ENCODE results near the gene LYST. TPM values are rescaled to one million over a fixed set of nuclear protein-coding genes. Genes with fewer than 3 reads are reported as not detected.
"Not testable (repeated sequence)": the region's sequence is repeated elsewhere in the genome, so short reads cannot be mapped to it uniquely, and the experiment has no call there.

Gene LYST, protein sequence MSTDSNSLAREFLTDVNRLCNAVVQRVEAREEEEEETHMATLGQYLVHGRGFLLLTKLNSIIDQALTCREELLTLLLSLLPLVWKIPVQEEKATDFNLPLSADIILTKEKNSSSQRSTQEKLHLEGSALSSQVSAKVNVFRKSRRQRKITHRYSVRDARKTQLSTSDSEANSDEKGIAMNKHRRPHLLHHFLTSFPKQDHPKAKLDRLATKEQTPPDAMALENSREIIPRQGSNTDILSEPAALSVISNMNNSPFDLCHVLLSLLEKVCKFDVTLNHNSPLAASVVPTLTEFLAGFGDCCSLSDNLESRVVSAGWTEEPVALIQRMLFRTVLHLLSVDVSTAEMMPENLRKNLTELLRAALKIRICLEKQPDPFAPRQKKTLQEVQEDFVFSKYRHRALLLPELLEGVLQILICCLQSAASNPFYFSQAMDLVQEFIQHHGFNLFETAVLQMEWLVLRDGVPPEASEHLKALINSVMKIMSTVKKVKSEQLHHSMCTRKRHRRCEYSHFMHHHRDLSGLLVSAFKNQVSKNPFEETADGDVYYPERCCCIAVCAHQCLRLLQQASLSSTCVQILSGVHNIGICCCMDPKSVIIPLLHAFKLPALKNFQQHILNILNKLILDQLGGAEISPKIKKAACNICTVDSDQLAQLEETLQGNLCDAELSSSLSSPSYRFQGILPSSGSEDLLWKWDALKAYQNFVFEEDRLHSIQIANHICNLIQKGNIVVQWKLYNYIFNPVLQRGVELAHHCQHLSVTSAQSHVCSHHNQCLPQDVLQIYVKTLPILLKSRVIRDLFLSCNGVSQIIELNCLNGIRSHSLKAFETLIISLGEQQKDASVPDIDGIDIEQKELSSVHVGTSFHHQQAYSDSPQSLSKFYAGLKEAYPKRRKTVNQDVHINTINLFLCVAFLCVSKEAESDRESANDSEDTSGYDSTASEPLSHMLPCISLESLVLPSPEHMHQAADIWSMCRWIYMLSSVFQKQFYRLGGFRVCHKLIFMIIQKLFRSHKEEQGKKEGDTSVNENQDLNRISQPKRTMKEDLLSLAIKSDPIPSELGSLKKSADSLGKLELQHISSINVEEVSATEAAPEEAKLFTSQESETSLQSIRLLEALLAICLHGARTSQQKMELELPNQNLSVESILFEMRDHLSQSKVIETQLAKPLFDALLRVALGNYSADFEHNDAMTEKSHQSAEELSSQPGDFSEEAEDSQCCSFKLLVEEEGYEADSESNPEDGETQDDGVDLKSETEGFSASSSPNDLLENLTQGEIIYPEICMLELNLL (N-terminal part only)
- 10 to 100 TPM; 10.7 to 16.2 TPM for total RNA-seq
- long read RNA-seq, partial matches to known transcripts, result 2 of 3 reads
- long read RNA-seq, other reads (novel, unspliced or antisense), result 1 of 3 reads

DNA sequence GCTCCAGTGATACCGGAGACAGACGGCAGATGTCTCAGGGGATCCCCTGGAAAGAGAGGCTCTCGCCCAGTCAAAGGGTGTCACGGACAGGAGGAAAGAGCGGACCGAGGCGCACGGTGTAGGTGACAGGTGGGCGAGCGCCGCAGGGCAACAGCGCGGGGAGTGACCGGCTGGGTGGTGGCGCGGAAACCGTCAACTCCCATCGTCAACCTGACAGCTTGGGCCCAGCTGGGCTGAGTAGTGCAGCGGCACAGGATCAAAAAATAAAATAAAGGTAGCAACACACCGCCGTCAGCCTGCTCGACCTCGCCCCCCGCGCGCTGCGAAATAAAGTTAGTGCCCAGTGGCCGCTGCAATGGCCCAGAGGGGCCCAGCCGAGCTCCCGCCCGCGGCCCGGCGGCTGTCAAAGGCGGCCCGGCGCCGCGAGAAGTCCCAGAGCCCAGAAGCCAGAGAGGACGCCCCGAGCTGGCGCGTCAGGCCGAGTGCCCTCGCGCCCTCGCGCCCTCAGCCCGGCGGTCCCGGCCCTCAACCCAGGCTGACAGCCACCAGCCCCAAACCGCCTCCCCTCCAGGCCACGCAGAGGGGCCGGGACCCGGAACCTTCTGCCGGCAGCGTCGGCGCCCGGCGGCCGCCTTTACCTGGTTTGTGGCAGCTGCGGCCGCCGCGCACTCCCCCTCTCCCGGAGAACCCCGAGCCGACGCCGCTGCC, at the start of gene LYST:
Gene LYST, minus strand, starts transcription at position 702 of the 708 bp plus-strand sequence. CDS start 36,489 bp downstream, outside the sequence.
- peak; percentile 64 to 70 for ATAC-seq
- intact Hi-C loops (cut with DNase I), result loop anchor here in 1 of 2 donors (5.0 kb wide), 1 partner anchor 106 kb away; no protein-coding TSS in a partner anchor
- DNase-seq, result peak; percentile 55

DNA sequence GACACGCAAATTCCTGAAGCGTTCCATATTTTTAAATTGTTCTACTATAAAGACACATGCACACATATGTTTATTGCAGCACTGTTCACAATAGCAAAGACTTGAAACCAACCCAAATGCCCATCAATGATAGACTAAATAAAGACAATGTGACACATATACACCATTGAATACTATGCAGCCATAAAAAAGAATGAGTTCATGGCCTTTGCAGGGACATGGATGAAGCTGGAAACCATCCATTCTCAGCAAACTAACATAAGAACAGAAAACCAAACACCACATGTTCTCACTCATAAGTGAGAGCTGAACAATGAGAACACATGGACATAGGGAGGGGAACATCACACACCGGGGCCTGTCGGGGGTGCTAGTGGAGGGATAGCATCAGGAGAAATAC, 48.8 kb upstream of the LYST start:
- intact Hi-C loops (cut with DNase I); ATAC-seq; DNase-seq: not testable (repeated sequence)

DNA sequence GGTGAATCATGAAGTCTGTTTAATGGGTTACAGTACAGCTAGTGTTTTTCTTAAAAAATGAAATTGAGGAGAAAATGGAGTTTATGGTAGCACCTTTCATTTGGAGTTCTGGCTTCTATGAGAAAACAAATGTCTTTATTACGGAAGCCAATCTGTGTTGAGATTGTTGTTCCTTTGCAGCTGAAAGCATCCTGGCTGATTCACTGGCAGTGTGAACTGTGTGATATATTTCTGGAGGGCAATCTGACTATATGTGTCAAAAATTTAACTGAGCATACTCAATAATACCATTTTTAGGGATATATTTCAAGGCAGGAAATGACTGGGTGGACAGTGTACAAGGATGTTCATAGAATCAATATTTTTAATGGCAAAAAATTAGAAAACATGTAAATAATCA, 46.6 kb upstream of the LYST start:
- DNase-seq, result no peak
- intact Hi-C loops (cut with DNase I), result no loop called here
- no peak for ATAC-seq

DNA sequence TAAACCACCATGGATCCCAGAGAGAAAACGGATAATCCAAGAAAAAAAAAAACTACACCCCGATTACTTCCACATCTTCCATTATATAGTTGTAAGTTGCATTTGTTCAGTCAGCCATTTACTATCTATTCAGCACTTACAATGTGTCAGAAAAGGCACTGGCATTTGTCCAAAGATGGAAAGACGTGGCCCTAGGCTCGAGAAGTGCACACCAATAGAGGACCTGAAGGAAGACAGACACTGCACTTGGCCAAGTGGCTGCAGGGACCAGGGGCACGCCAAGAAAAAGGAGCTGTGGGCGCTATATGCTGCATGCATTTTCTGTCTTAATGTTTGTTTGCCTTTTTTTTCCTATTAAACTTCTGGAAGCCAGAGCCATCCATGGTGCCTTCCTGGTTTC, 45.2 kb upstream of the LYST start:
- no peak for ATAC-seq
- intact Hi-C loops (cut with DNase I), result no loop called here
- no peak for DNase-seq

DNA sequence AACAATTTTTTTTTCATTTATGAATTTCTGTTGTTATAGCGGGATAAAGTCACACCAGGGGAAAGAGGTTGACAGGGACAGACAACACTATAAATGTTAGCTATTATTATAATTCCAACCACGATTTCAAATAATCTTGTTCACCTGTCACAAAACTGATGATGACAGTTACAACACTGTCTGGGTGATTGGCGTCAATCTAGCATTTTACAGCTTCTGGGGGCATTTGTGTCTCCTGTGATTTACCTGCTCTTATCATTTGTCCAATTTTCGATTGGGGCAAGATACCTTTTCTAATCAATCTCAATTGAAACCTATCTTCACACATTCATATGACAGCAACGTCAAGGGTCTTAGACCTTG, 44.6 kb upstream of the LYST start:
- ATAC-seq (no peak), DNase-seq (no peak)
- intact Hi-C loops (cut with DNase I), result no loop called here

DNA sequence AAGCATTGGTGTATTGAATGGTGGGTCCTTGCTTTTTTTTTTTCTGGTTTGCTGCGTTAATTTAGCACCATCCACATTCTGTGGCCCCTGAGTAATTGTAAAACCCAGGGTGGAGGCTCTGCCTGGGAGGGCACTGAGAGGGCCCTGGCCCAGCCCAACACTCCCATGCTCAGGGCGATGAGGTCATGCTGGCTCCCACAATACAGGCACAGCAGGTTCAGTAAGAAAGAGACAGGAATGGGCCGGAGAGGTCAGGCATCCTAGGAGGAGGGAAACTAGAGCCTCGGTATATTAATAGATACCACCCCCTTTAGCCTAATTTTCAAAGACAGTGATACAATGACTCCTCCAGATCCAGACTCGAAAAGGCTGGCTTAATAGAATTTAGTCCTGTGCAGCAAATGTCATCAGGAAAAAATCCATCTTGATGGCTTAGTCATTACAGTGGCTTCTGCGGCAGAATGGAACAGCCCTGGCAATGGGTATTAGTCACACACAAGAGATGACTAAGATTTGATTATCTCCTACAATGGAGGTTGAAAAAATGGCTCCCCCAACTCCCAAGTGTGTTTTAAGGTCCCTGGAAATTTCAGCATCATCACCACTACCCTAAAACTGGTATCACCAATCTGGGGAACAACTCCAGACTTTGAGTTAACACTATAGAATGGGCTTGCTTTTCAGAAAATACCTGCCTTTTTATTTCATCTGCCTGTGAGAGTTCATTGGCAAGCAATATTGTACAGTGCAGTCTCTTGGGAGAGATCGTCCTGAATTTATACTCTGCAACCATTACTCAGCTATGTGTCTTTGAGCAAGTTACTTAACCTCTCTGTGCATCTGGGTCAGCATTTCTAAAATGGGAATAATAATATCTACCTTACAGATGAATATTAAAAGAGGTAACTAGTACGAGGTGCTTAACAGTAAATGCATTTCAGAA, 43.9 kb upstream of the LYST start:
- ATAC-seq (peak; percentile 34 to 94), DNase-seq (peak; percentile 51)
- intact Hi-C loops (cut with DNase I), result no loop called here

DNA sequence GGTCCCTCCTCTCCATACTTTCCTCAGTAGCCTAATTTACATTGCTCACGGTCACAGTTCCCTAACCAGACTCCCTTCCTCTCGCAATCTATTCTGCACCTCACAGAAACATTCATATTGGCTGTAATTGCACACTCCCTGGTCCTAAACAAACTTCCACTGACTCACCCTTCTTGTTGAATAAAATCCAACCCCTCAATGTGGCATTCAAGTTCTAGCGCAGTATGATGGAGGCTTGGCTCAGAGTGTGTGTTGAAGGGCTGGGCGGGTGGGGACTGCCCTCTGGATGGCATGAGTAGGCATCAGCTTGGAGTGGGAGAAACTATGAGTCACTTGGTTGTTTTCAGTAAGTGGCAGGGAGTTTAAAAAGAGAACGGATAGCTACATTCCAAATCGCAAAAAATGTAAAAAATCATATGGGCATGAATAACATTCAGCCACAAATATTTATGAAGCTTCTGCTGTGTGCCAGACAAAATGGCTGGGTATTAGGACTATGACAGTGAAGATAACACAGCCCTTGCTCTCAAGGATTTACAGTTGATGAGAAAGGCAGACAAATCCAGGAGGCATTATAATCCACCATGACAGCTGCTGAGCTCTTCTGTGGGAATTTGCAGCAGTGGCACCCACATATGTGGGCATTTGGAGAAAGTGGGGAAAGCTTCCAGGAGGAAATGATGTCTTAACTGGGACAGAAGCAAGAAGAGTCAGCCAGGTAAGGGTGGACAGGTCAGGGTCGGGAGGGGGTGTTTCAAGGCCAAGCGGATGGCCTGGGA, 42.2 kb upstream of the LYST start:
- ATAC-seq, result peak; percentile 44 to 76
- intact Hi-C loops (cut with DNase I), result no loop called here
- DNase-seq, result no peak

DNA sequence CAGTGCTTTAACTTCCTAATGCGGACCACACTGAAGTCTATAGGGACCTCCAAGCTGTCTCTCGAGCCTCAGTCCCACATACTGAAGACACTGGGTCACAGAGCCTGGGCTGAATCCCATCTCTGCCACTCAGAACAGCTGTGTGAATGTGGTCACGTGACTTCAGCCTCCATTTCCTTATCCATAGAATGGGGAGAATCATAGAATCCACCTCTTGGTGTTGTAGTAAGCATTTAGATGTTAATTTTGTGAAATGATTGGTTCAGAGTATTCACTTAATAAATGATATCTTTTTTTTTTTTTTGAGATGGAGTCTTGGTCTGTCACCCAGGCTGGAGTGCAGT, 41.2 kb upstream of the LYST start:
- DNase-seq, result no peak
- intact Hi-C loops (cut with DNase I), result no loop called here
- ATAC-seq, result no peak

DNA sequence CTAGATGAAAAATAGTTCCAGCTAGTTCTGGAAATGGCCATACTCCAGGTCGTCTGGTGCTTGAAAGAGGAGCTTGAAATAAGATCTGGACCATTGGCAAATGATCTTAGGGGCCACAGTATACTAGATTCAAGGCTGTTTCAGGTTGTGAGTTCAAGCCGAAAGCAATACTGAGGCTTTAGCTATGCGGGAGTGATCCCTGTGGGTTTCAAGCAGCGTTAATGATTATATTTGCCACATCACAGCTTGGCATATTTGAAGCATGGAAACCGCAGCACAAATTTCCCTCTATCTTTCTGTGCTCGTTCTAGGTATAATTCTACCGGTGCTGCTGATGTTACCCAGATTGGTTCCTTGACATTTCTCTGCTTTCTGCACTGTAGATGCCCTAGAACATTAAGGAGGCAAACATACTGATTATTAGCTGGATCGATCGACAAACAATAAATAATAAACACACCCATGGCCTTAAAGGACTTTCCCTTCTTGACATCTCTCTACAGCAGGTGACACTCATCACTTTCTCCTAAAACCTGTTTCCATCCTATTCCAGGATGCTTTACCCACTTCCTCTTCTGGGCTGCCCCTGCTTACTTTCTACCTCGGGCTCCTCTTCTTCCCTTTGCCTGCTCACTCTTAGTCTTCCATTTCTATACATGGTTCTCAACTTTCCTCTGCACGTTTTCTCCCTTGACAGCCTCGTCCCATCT, 40.6 kb upstream of the LYST start:
- DNase-seq (no peak), ATAC-seq (no peak)
- intact Hi-C loops (cut with DNase I), result no loop called here

DNA sequence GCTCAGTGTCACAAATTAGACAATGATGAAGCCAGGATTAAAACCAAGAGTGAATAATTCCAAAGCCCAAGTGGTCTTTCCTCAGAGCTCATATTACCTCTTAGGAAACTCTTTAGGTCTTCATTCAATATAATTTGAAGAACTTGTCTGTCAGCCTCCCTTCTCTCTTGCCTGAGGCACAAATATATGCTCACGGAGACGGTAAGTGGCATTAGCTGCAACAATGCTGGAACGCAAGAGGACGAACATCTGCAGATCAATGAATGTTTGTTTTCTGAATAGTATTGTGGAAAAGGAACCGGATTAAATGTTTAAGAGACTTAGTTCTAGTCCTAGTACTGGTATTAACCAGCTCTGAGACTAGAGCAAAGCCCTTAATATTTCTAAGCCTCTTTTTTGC, 39.7 kb upstream of the LYST start:
- intact Hi-C loops (cut with DNase I), result no loop called here
- no peak for DNase-seq
- no peak for ATAC-seq

DNA sequence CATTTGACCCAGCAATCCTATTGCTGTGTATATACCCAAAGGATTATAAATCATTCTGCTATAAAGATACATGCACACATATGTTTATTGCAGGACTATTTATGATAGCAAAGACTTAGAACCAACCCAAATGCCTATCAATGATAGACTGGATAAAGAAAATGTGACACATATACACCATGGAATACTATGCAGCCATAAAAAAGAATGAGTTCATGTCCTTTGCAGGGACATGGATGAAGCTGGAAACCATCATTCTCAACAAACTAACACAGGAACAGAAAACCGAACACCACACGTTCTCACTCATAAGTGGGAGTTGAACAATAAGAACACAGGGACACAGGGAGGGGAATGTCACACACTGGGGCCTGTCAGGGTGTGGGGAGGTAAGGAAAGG, 37.1 kb upstream of the LYST start:
- ATAC-seq; DNase-seq; intact Hi-C loops (cut with DNase I): not testable (repeated sequence)

DNA sequence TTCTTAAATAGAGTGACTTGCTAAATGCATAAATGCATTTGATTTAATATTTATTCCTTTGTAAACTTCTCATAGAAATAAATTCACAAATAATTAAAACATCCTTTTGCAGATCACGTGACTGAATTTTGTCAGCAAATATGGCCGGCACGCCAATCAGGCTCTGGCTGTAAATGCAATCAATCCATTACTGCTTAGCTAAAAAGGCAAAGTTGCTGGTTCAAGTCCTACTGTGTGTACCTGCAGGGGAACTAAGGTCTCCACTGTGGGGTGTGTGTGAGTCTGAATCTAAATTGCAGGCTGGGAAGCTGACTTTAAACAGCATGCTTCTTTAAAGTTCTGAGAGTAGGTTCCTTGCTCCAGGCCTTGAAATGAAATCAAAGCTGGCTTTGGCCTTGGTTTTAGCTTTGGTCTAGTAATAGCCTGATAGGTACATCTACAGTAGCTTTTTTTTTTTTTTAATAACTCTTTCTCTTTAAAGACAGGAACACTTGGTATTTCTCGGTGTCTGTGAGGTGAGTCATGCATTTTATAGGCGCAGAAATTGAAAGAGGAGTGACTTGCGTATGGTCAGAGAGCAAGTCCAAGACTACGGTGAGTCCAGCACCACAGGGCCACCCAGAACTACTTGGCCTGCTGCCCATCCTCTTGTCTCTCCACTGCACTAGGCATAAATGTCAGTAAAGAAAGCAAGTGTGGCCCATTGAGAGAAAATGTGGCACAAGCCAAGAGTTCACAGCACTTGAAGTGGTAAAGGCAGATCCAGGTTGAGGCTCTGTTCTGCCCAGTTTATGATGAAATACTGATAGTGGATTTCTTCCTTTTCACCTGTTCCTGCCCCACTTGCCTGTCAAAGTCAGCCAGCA, 36.2 kb upstream of the LYST start:
- intact Hi-C loops (cut with DNase I), result no loop called here
- ATAC-seq (peak in 1 of 2 donors; percentile 29), DNase-seq (peak; percentile 35)

DNA sequence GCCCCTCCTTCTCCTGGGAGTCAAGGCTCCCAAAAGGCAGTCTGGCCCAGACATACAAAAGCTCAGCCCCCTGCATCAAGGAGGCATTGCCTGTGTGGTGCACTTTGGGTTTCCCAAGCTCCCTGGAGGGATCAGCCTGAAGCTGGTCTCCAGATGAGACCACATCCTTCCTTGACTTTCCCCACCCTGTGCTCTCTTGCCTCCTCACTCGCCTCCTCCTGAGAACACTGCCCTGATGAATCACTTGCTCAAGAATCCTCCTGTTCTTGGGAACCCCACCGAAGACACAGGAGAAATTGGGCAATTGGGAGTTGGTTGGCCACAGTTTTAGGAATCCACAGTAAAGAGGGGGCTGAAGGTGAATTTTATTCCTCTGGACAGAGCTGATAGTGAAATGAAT, 34.8 kb upstream of the LYST start:
- ATAC-seq, result no peak

DNA sequence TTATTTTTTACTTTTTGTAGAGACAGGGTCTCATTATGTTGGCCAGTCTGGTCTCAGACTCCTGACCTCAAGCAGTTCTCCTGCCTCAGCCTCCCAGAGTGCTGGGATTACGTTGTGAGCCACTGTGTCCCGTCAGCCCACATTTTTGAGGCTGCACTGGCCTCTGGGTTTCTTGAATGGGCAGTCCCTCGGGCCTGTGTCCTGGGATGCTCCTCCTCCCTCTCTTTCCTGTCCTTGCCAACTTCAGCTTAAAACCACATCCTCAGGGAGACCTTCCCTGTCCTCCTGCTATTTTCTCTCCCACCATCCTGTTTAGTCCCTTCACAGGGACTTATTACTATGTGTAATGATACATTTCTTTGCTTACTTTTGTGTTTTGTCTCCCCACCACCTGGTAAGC, 31.4 kb upstream of the LYST start:
- intact Hi-C loops (cut with DNase I), result no loop called here
- DNase-seq (no peak), ATAC-seq (no peak)

More for the DNA sequence above, 34.8 kb upstream of the LYST start:
- no peak for DNase-seq
- intact Hi-C loops (cut with DNase I), result no loop called here

DNA sequence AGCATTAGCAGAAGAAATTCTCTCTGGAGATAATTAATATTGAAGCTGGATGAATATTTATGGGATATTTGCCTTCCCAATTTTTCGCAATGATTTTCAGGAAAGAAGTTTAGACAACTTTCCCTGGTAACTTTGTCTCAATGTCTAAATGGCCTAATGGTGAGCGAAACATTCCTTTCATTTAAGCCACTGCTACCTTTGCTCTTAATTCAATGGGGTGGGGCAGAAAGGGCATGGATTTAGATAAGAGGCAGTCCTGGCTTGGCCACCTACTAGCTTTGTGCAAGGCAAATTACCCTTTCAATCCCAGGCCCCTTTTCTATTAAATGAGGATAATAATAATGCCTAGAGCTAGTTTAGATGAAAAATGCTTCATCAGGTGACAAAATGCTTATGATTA, 27.1 kb upstream of the LYST start:
- ATAC-seq, result no peak
- intact Hi-C loops (cut with DNase I), result no loop called here
- DNase-seq, result no peak

Measured in left cardiac atrium (tissue), 4 donors.